Esophagus muscularis mucosa (tissue), 3 donors: ENCODE results near the gene TNP2.

Experiments used
- POLR2A ChIP-seq: fragments of 450-650 bp; IDR thresholded peaks from one replicate; pipeline ENCODE4 v1.6.1; 2017; ENCODE audit warnings: antibody characterized with exemption, moderate library complexity, mild to moderate bottlenecking, low read depth
- TF ChIP-seq, protein P1 (sequence below), 3 experiments: fragments of 200-600 bp in 2 of 3; fragments of 450-650 bp in 1 of 3; sonication (generic) in 2 of 3; IDR thresholded peaks; one replicate each; pipeline ENCODE4 v1.5.1; 2017 to 2019; ENCODE audit warnings: antibody characterized with exemption in 3 of 3, mild to moderate bottlenecking in 2 of 3, moderate library complexity in 1 of 3

DNA sequence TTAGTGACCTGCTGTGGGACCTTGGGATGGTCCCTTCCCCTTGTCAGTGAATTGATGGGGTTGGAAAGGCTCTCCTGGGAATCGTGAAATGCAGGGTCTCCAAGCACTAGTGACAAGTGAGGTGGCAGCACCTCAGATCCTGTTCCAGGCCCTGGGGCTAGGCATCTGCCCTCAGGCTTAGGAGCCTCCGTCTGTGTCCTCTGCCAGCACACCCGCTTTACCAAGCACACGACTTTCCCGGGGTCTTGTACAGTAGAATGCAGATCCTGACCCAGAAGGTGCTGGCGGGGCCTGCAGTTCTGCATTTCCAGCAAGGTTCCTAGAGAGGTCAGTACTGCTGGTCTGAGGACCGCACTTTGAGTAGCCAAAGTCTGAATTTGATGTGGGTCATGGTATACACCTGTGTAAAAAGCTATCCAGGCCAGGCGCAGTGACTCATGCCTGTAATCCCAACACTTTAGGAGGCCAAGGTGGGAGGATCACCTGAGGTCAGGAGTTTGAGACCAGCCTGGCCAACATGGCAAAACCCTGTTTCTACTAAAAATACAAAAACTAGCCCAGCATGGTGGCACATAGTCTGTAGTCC lies 45.3 kb upstream of the TNP2 start:
- no peak for TF ChIP-seq POLR2A
- TF ChIP-seq, protein P1, sequence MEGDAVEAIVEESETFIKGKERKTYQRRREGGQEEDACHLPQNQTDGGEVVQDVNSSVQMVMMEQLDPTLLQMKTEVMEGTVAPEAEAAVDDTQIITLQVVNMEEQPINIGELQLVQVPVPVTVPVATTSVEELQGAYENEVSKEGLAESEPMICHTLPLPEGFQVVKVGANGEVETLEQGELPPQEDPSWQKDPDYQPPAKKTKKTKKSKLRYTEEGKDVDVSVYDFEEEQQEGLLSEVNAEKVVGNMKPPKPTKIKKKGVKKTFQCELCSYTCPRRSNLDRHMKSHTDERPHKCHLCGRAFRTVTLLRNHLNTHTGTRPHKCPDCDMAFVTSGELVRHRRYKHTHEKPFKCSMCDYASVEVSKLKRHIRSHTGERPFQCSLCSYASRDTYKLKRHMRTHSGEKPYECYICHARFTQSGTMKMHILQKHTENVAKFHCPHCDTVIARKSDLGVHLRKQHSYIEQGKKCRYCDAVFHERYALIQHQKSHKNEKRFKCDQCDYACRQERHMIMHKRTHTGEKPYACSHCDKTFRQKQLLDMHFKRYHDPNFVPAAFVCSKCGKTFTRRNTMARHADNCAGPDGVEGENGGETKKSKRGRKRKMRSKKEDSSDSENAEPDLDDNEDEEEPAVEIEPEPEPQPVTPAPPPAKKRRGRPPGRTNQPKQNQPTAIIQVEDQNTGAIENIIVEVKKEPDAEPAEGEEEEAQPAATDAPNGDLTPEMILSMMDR (IDR thresholded peaks at IDR 0.05) = no peak
